NT2/D1 (cell line): ENCODE data around the gene PPTC7.

Experiments
- SUZ12 ChIP-seq: IDR thresholded peaks from 2 replicates; pipeline ENCODE4 v1.6.1; 2011; ENCODE audit not compliant: insufficient read length, insufficient read depth; ENCODE audit errors: extremely low read depth
- YY1 ChIP-seq: IDR thresholded peaks from 2 replicates; pipeline ENCODE4 v1.6.1; 2011; ENCODE audit not compliant: insufficient read length, insufficient read depth
- ZNF274 ChIP-seq: IDR thresholded peaks from 2 replicates; pipeline ENCODE4 v1.6.1; 2011; ENCODE audit warnings: mild to moderate bottlenecking, low read depth, low read length

DNA sequence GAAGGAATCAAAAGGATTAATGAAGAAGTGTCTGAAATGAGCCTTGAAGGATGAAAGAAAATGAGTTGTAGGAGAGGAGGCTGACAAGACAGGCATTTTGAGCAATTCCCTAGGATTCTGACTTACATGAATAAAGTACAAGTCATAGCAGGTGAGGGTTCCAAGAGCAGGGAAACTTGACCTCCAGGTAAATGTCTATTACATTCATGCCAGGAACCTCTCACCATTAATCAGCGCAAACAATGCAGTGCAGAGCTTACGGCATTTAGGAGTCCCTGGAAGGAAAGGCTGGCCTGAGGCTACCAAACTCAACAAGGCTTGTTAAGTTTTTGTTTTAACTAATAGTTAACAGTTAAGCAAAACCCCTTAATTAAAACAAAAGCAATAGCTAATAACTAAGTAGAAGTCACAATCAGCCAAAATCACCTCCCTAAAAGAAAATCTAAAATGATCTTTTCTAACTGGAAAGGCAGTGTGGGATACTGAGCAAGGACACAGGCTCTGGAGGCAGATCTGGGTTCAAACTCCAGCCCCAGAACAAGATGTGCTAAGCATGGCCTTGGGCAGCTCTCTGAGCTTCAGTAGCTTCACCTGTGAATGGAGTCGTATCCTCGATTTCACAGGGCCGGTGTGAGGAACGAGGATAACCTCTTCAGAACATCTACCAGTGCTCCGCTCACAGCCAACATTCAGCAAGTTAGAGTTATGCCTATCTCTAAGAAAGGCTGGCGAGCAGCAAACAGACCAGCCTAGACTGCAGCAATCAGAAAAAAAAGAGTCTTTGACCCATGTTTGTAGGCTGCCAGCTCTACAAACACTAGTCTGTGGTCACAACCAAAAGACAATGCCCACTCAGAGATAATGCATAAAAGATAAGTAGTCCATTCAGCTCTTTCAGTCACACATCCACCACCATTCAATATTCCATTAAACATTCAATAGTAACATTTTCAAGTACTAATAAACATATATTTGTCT, 16.9 kb downstream of the PPTC7 start:
- TF ChIP-seq YY1, result no peak
- no peak for TF ChIP-seq ZNF274
- TF ChIP-seq SUZ12, result no peak
